Stimulated activated CD4-positive, alpha-beta T cell treated with anti-CD3 and anti-CD28 coated beads, Interleukin-2, amount 100 ng/mL, for 4 hours (primary cell): ENCODE data around the gene CD177.
"Not testable (repeated sequence)": the region's sequence is repeated elsewhere in the genome, so short reads cannot be mapped to it uniquely, and the experiment has no call there.

ENCODE experiments used
- DNase-seq: peaks from one replicate; pipeline ENCODE4 v3.0.0-alpha.2; 2020; ENCODE audit warnings: low read depth

CD177 gene

DNA sequence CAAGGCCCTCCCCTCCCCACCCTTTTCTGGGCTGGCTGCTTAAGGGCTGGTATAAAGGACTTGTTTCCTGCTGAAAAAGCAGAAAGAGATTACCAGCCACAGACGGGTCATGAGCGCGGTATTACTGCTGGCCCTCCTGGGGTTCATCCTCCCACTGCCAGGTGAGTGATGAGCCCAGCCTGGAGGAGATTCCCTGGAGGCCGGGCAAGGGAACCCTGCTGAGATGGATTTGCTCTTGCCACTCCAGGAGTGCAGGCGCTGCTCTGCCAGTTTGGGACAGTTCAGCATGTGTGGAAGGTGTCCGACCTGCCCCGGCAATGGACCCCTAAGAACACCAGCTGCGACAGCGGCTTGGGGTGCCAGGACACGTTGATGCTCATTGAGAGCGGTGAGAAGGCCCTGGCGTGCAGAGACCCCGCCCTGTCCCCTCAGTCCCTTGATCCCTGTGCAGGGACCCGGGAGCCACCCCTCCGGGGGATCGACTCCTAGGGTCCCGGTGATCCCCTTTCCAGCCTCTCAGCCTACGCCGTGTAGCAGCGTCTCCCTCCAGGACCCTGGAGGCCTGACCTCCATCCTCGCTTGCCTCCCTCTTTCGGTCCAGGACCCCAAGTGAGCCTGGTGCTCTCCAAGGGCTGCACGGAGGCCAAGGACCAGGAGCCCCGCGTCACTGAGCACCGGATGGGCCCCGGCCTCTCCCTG is at the start of gene CD177:
Gene CD177, plus strand, starts transcription at position 81 of the 699 bp plus-strand sequence. Its CDS starts 29 bp downstream, at position 110.
- no peak for DNase-seq

- DNase-seq = no peak
Observed at GRCh38 chr19:43305642-43306041, 47.8 kb upstream of the CD177 start.

DNA sequence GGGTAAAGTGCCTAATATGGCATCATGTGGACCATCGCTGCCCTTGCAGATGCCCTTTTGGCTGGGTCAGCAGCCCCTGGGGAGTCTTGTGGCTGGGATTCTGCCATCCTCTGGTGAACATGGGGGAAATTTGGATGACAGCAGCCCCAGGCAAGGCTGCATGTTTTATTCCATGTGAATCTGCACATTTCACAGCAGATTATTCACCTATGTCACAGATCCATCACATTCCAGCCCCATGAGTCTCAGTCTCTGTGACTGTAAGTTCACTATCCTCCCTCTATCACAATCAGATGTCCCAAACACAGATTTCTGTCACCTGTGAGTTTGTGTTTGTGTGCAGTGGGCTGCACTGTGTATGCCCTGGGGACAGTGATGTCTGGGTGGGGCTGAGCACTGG is 47.4 kb upstream of the CD177 start:
- DNase-seq = no peak

DNA sequence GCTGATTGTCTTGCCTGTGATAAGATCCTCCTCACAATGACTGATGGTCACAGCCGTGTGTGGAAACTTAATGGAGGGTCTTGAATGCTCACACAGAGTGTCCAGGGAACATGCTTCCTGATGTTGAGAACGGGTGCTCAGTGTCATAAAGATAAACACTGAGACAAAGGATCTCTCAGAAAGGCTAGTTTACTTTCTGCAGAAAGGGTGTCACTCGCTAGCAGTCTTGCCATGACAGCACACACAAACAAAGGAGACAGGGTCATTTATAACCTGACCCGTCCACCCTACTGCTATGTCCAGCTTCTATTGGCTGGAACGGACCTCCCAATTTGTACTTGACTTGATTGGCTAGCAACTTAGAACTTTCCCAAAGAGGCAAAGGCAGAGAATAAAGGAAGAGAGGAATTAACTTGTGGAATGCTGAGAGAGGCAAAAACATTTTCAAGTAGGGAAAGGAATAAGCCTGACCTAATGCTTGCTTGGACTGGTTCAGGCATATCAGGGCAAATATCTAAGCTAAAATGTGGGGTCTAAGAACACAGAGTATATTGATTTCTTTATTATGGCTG is 45.2 kb upstream of the CD177 start:
- DNase-seq = no peak

GRCh38 chr19:43309466-43309865 is 44.0 kb upstream of the CD177 start:
- DNase-seq = no peak

- no peak for DNase-seq
Observed at GRCh38 chr19:43310221-43310620, 43.3 kb upstream of the CD177 start.

GRCh38 chr19:43311256-43311655 is 42.2 kb upstream of the CD177 start:
- no peak for DNase-seq

DNA sequence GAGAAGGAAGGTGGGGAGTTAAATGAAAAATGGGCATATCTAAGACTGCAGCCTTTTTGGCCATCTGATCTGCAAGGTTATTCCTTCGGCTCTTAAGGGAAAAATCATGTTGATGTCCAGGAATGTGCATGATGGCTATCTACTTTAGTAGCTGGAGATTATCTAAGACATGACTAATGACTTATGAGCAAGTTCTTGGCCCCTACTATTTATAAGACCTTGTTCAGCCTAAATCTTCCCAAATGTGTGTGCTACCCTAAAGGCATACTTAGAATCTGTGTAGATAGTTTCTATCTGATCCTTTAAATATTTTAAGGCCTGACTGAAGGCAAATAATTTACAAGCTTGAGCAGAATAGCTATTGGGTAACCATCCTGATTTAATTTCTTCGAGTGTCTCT is 41.8 kb upstream of the CD177 start:
- no peak for DNase-seq

DNA sequence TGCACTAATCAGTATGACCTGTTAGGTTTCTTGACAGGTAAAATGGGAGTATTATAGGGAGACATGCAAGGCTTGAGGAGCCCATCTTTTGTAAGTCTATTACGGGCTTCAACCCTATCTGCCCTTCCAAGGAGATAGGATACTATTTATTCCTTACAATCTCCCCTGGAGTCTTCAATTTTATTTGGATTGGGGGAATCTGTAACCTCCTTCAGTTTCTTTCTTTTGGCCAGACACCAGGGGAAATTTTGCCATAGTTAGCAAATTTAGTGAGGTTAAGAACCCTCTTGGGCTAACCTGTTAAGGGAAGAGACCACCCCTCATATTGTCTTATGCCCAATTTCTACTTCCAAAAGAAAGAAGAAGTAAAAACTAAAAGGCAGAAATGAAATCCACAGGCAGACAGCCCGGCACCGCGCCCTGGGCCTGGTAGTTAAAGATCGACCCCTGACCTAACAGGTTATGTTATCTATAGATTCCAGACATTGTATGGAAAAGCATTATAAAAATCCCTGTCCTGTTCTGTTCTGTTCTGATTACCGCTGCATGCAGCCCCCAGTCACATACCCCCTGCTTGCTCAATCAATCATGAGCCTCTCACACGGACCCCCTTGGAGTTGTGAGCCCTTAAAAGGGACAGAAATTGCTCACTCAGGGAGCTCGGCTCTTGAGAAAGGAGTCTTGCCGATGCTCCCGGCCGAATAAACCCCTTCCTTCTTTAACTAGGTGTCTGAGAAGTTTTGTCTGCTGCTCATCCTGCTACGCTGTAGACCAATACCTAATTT is 39.6 kb upstream of the CD177 start:
- DNase-seq = no peak

DNA sequence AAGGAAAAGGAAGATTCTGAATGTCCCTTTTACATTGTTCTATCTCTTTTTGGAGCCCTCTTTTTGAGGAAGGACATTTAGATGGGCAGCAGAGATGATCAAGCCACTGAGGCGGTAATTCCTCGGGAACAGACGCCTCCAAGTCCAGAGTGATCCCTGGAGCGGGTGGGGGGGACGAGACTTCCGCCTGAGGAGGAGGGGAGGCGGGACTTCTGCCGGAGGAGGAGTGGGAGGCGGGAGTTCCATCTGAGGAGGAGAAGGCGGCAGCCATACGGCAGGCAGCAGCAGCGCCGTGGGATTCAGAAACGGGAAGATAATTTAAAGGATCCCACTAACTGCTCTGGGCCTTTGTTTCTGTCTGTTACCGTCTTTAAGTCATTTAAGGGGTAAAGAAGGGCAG is 37.6 kb upstream of the CD177 start:
- no peak for DNase-seq

GRCh38 chr19:43316591-43317319 is 36.7 kb upstream of the CD177 start:
- DNase-seq = no peak

GRCh38 chr19:43318203-43318602 is 35.3 kb upstream of the CD177 start:
- DNase-seq = no peak

DNA sequence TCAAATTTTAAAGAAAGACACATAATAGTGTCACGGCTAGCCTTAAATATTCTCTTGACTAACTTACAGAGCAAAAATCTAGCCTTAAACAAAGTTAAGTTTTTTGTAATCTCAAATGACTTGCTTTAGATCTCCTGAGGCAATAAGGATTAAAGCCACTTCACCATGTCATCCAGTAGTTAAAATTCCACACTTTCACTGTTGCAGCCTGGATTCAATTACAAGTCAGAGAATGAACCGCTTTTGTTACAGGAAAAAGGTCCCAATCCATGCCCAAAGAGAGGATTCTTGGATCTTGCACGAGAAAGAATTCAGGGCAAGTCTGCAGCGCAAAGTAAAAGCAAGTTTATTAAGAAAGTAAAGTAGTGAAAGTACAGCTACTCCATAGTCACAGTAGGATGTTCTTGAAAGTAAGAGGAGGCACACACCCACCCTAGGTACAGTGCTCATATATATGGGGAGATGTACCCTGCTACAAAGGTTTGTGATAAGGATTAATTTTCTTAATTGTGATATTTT is 34.6 kb upstream of the CD177 start:
- no peak for DNase-seq

DNA sequence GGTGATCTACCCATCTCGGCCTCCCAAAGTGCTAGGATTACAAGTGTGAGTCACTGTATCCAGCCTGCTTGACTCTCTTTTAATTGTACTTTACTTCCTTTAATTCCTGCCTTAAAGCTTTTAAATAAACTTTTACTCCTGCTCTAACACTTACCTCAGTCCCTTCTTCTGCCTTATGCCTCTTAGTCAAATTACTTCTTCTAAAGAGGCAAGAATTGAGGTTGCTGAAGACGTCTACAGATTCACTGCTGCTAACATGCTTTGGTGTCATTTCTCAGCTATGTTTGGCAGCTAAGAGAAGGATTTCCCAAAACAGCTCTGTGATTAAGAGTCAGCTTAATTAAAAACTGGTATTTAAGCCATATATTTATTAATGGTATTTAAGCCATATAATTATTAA is 32.9 kb upstream of the CD177 start:
- no peak for DNase-seq

DNA sequence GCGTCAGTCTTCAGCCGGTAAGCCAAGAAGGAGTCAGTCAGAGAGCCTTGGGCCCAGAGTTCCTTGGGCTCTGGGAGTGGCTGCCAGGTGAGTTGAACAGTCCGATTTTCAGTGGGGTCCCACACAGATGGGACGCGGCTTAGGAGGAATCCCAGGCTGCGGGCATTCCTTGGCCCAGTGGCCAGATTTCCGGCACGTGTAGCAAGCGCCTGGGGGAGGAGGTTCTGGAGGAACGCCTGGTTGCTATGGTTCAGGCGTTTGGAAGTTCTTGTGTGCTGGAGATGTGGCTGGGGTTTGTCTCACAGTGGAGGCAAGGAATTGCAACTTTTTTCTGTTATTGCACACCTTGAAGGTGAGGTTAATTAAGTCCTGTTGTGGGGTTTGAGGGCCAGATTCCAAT is 26.7 kb upstream of the CD177 start:
- DNase-seq = not testable (repeated sequence)

GRCh38 chr19:43328561-43328960 is 24.9 kb upstream of the CD177 start:
- not testable (repeated sequence) for DNase-seq

- not testable (repeated sequence) for DNase-seq
Observed at GRCh38 chr19:43329049-43329448, 24.4 kb upstream of the CD177 start.

DNA sequence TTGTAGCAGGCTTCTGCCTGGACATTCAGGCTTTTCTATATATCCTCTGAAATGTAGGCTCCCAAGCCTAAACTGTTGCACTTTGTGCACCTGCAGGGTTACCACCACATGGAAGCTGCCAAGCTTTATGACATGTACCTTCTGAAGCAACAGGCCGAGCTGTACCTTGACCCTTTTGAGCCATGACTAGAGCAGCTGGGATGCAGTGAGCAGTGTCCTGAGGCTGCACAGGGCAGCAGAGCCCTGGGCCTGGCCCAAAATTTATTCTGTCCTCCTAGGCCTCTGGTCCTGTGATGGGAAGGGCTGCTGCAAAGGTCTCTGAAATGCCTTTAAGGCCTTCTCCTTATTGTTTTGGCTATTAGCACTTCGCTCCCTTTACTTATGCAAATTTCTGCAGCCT is 23.5 kb upstream of the CD177 start:
- DNase-seq = no peak

DNA sequence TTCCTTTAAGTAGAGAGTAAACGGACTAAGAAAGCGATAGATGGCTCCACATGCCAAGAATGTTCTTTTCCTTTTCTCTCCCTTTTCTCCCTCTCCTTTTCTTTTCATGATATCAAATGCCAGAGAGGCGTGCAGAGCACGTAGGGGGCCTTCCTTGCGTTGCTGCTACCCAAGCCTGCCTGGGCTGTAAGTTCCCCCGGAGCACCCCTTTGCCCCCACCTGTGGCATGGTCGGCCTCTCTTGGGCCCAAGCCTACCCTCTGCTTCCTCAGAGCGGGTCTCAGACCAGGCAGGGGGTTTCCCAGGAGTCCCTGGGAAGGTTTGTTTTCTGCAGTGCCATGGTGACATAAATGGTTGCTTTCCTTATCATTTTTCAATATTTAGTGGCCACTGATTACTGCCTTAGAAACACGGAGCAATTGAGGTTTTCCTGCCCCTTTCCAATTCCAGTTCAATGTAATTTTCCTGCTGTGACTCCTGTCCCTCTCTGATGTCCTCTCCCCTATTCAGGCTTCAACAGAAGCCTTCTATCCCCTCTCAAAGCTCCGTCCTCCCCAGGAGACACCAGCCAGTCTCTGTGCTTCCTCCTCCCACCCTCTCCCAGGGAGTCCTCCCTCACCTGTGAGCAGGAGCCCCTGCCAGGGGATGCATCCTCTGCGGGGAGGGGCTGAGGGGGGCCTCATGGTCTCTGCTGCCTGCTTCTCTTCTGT is 22.6 kb upstream of the CD177 start:
- DNase-seq = no peak

GRCh38 chr19:43331435-43332010 is 22.0 kb upstream of the CD177 start:
- DNase-seq = no peak
